Activated naive CD8-positive, alpha-beta T cell (primary cell): ENCODE results near the gene MGAT2.

Source experiments
- H3K27ac Mint-ChIP-seq: one replicate; pipeline ENCODE4 v1.8.0; 2021; ENCODE audit warnings: mixed read lengths
- H3K27me3 Mint-ChIP-seq: one replicate; pipeline ENCODE4 v1.8.0; 2021; ENCODE audit warnings: mixed read lengths
- H3K36me3 Mint-ChIP-seq: one replicate; pipeline ENCODE4 v1.8.0; 2021; ENCODE audit warnings: mixed read lengths
- H3K4me1 Mint-ChIP-seq: one replicate; pipeline ENCODE4 v1.8.0; 2021; ENCODE audit warnings: low read depth, mixed read lengths
- H3K4me3 Mint-ChIP-seq: one replicate; pipeline ENCODE4 v1.8.0; 2021; ENCODE audit warnings: mild to moderate bottlenecking, mixed read lengths
- H3K9me3 Mint-ChIP-seq: one replicate; pipeline ENCODE4 v1.8.0; 2021; ENCODE audit warnings: low read depth, mixed read lengths

Gene MGAT2

GRCh38 chr14:49670475-49670874 is 49.9 kb downstream of the MGAT2 start:
- H3K9me3 Mint-ChIP-seq: no peaks in the 10 kb centered on the region
- H3K4me3 Mint-ChIP-seq: no peak overlapping the region
- no peaks in the 10 kb centered on the region for H3K27me3 Mint-ChIP-seq
- no peak overlapping the region for H3K27ac Mint-ChIP-seq
- no peaks in the 10 kb centered on the region for H3K4me1 Mint-ChIP-seq
- H3K36me3 Mint-ChIP-seq: peaks cover 20% of the 10 kb centered on the region
